OCI-M2 (cell line): ENCODE results near the gene ISCA1.

Experiments
- DNase-seq: peaks from one replicate; lab custom pipeline; 2025; ENCODE audit not compliant: unreplicated experiment; lab: John Stamatoyannopoulos, UW

The ISCA1 gene

GRCh38 chr9:86238861-86239770 is 43.2 kb downstream of the ISCA1 start:
- DNase-seq: no peak

- DNase-seq: no peak
Observed at GRCh38 chr9:86230858-86231257, 51.5 kb downstream of the ISCA1 start.

GRCh38 chr9:86222667-86223066 is 59.7 kb downstream of the ISCA1 start:
- DNase-seq: no peak

- DNase-seq: no peak
Observed at GRCh38 chr9:86219606-86220005, 62.7 kb downstream of the ISCA1 start.

GRCh38 chr9:86217076-86217755 is 65.1 kb downstream of the ISCA1 start:
- no peak for DNase-seq
